NCI-H748 (cell line): ENCODE results near the gene ZNF506.
"Not testable (repeated sequence)": the region's sequence is repeated elsewhere in the genome, so short reads cannot be mapped to it uniquely, and the experiment has no call there.

ENCODE experiments used
- DNase-seq: peaks from one replicate; lab custom pipeline; 2025; ENCODE audit not compliant: unreplicated experiment; lab: John Stamatoyannopoulos, UW

The ZNF506 gene

GRCh38 chr19:19746286-19747213, 75.0 kb downstream of the ZNF506 start:
- no peak for DNase-seq

- DNase-seq, result no peak
Measured at GRCh38 chr19:19745496-19746285, 75.9 kb downstream of the ZNF506 start.

DNA sequence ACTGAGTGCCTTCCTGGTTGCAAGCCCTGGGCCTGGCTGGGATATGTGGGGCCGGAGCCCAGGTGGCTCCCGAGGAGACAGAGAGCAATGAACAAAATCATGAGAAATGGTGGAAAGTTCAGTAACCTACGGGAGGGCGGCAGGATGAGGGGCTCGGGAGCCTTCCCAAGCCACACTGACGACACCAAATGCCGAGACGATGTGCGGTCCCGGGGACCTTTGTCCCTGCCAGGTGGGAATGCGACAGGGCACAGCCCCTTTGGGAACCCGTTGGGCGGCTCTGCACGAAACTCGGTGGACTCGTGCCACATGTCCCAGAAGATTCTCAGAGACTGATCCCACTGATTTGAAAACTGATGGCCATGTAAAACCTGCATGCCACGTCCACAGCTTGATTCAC, 76.9 kb downstream of the ZNF506 start:
- DNase-seq, result no peak

DNA sequence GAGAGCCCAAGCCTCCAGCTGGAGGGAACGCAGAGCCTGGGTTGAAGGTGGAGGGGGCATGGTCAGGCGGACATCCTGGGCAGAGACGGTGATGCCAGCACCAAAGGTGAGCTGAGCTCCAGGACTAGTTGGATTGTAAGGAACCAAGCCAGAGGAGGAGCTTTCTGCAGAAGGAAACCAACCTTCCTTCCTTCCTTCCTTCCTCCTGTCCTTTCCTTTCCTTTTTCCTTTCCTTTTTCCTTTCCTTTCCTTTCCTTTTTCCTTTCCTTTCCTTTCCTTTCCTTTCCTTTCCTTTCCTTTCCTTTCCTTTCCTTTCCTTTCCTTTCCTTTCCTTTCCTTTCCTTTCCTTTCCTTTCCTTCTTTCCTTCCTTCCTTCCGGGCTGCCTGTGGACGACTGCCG, 77.6 kb downstream of the ZNF506 start:
- not testable (repeated sequence) for DNase-seq

GRCh38 chr19:19743176-19743575, 78.4 kb downstream of the ZNF506 start:
- no peak for DNase-seq

GRCh38 chr19:19742773-19743172, 78.8 kb downstream of the ZNF506 start:
- no peak for DNase-seq
